Endothelial cell of umbilical vein (primary cell): ENCODE measurements around the gene CELF1. TPM values are rescaled to one million over a fixed set of nuclear protein-coding genes. Genes with fewer than 3 reads are reported as not detected.

Source experiments
- BruUV-seq: library from RNA; stranded (reverse); fragments of 400-500 nt; replicated peaks from 2 replicates; lab custom pipeline; 2021; lab: Mats Ljungman, UMichigan
- CTCF ChIA-PET: fragments of 300-600, 350-600 bp; sonication (Branson Sonifier 250); formaldehyde crosslinking; loops from one replicate; lab custom pipeline; 2021; ENCODE audit warnings: antibody characterized with exemption, inconsistent platforms; lab: Charles Lee
- POLR2A ChIA-PET: fragments of 300-600, 350-600 bp; sonication (Branson Sonifier 250); formaldehyde crosslinking; loops from one replicate; lab custom pipeline; 2021; ENCODE audit warnings: antibody characterized with exemption, inconsistent platforms; lab: Charles Lee
- DNase-seq: peaks from one replicate; pipeline ENCODE4 v3.0.0-alpha.2; 2011; ENCODE audit warnings: low read depth, low spot score
- FAIRE-seq: peaks from 2 replicates; lab custom pipeline; 2011; peaks lifted over from hg19 to GRCh38; lab: Jason Lieb, UNC
- H2AFZ ChIP-seq: 2 replicates; pipeline ENCODE4 v1.6.0; 2012; ENCODE audit warnings: low read depth, low read length, control low read depth, inconsistent platforms
- H3K27ac ChIP-seq: 2 replicates; pipeline ENCODE4 v1.5.1; 2011; ENCODE audit warnings: low read depth, mild to moderate bottlenecking, control low read depth, low read length, moderate library complexity; ENCODE audit not compliant: insufficient read depth
- H3K27me3 ChIP-seq, 2 experiments: 2 replicates each; pipeline versions ENCODE4 v1.6.0 to v1.6.1; 2011; ENCODE audit warnings: low read length in 2 of 2, mixed read lengths in 1 of 2; ENCODE audit not compliant: control insufficient read depth in 2 of 2, insufficient read depth in 2 of 2
- H3K36me3 ChIP-seq, 2 experiments: 2 replicates in 1 of 2; 3 replicates in 1 of 2; pipeline ENCODE4 v1.5.1; 2011; ENCODE audit warnings: low read length in 2 of 2, mild to moderate bottlenecking in 1 of 2, moderate library complexity in 1 of 2; ENCODE audit not compliant: control insufficient read depth in 2 of 2, insufficient read depth in 2 of 2; ENCODE audit errors: extremely low read depth in 1 of 2
- H3K4me1 ChIP-seq: 3 replicates; pipeline ENCODE4 v1.5.1; 2011; ENCODE audit warnings: mild to moderate bottlenecking, low read length; ENCODE audit not compliant: control insufficient read depth, insufficient read depth; ENCODE audit errors: extremely low read depth
- H3K4me2 ChIP-seq: 2 replicates; pipeline ENCODE4 v1.6.1; 2011; ENCODE audit warnings: low read length, control low read depth, mixed read lengths; ENCODE audit not compliant: insufficient read depth
- H3K4me3 ChIP-seq, 3 experiments: fragments of 200-600 bp in 1 of 3; sonication (generic), shearing (Covaris generic) in 1 of 3; replicated peaks in 1 of 3; 2 replicates each; pipeline ENCODE4 v1.5.1; 2011 to 2016; ENCODE audit warnings: control low read depth in 3 of 3, low read length in 3 of 3, mild to moderate bottlenecking in 2 of 3, inconsistent platforms in 1 of 3, low read depth in 1 of 3, moderate library complexity in 1 of 3; ENCODE audit not compliant: insufficient read depth in 1 of 3
- H3K79me2 ChIP-seq: 2 replicates; pipeline ENCODE4 v1.6.0; 2012; ENCODE audit warnings: low read length, inconsistent platforms; ENCODE audit not compliant: control insufficient read depth, insufficient read depth
- H3K9ac ChIP-seq: replicated peaks from 2 replicates; pipeline ENCODE3; 2011; ENCODE audit warnings: low read length, control low read depth; ENCODE audit not compliant: insufficient read depth; ENCODE audit errors: extremely low read depth
- H3K9me1 ChIP-seq: replicated peaks from 3 replicates; pipeline ENCODE4 v1.6.0; 2011; ENCODE audit warnings: mild to moderate bottlenecking, low read length; ENCODE audit not compliant: control insufficient read depth, insufficient read depth; ENCODE audit errors: extremely low read depth
- H3K9me3 ChIP-seq: replicated peaks from 2 replicates; pipeline ENCODE4 v1.5.1; 2012; ENCODE audit warnings: low read length, inconsistent platforms; ENCODE audit not compliant: control insufficient read depth, insufficient read depth
- H4K20me1 ChIP-seq: replicated peaks from 2 replicates; pipeline ENCODE3; 2011; ENCODE audit warnings: mild to moderate bottlenecking, low read length; ENCODE audit not compliant: control insufficient read depth, insufficient read depth; ENCODE audit errors: extremely low read depth
- EZH2 ChIP-seq: IDR thresholded peaks from 2 replicates; pipeline ENCODE4 v1.6.1; 2012; ENCODE audit warnings: borderline replicate concordance, low read depth, mild to moderate bottlenecking, moderate library complexity, low read length, inconsistent platforms; ENCODE audit not compliant: severe bottlenecking
- FOS ChIP-seq: IDR thresholded peaks from 2 replicates; pipeline ENCODE4 v1.6.1; 2011; ENCODE audit warnings: mild to moderate bottlenecking, low read length, moderate library complexity, borderline replicate concordance; ENCODE audit not compliant: insufficient read depth
- GATA2 ChIP-seq: IDR thresholded peaks from 2 replicates; pipeline ENCODE4 v1.7.0; 2011; ENCODE audit warnings: low read depth, mild to moderate bottlenecking, moderate library complexity, mixed read lengths, low read length; ENCODE audit not compliant: insufficient read length, insufficient read depth
- JUN ChIP-seq: IDR thresholded peaks from 2 replicates; pipeline ENCODE4 v1.6.1; 2011; ENCODE audit warnings: borderline replicate concordance, low read depth; ENCODE audit not compliant: insufficient read length, insufficient read depth
- MYC ChIP-seq: IDR thresholded peaks from one replicate; pipeline ENCODE4 v1.6.1; 2011; ENCODE audit warnings: mild to moderate bottlenecking, low read depth, low read length
- POLR2A ChIP-seq: IDR thresholded peaks from 2 replicates; pipeline ENCODE4 v1.6.1; 2012; ENCODE audit warnings: low read depth, mild to moderate bottlenecking, control low read depth, low read length
- POLR2AphosphoS5 ChIP-seq: IDR thresholded peaks from 2 replicates; pipeline ENCODE4 v1.6.1; 2012; ENCODE audit warnings: low read depth, mild to moderate bottlenecking, control low read depth, low read length, moderate library complexity; ENCODE audit not compliant: insufficient read depth
- dilution Hi-C: fragments of 300-500 bp; cut with MboI; formaldehyde crosslinking; loops from one replicate; pipeline ENCODE4 v1.15.0; 2019; ENCODE audit warnings: low sequenced_read_pairs; ENCODE audit not compliant: extremely low pct_ligation_motif_present
- intact Hi-C: fragments of 100-400 bp; cut with micrococcal nuclease; formaldehyde crosslinking; loops from one replicate; pipeline ENCODE4 v1.10.0; 2022
- polyA plus RNA-seq, 4 experiments: library from polyadenylated mRNA; depleted of rRNA in 3 of 4; stranded (reverse) in 3 of 4; unstranded in 1 of 4; fragments of >200 nt; gene quantifications; 2 replicates each; pipeline versions ENCODE4 v1.2.1 to v1.2.3, GENCODE V29; 2011 to 2012; ENCODE audit warnings: missing spikeins in 1 of 4
- total RNA-seq: library from RNA; stranded (reverse); gene quantifications from 2 replicates; pipeline ENCODE4 v1.2.3, GENCODE V29; 2021
- TF ChIP-seq, protein P1 (sequence below): IDR thresholded peaks from 2 replicates; pipeline ENCODE4 v1.6.1; 2011; ENCODE audit not compliant: insufficient read depth, insufficient read length
- TF ChIP-seq, protein P2 (sequence below), 2 donors: IDR thresholded peaks; 1 replicate in 1 of 2; 2 replicates in 1 of 2; pipeline ENCODE4 v1.5.1; 2011; ENCODE audit warnings: low read length in 2 of 2, mild to moderate bottlenecking in 2 of 2, moderate library complexity in 2 of 2, control low read depth in 1 of 2, inconsistent platforms in 1 of 2, low read depth in 1 of 2; ENCODE audit not compliant: insufficient read depth in 1 of 2; ENCODE audit errors: extremely low read depth in 1 of 2

The CELF1 gene
- total and polyA plus RNA-seq, 2 donors (not counting 3 experiments of a cell fraction or from before 2014, with no cell fraction given) = 66.3 to 120 TPM

DNA sequence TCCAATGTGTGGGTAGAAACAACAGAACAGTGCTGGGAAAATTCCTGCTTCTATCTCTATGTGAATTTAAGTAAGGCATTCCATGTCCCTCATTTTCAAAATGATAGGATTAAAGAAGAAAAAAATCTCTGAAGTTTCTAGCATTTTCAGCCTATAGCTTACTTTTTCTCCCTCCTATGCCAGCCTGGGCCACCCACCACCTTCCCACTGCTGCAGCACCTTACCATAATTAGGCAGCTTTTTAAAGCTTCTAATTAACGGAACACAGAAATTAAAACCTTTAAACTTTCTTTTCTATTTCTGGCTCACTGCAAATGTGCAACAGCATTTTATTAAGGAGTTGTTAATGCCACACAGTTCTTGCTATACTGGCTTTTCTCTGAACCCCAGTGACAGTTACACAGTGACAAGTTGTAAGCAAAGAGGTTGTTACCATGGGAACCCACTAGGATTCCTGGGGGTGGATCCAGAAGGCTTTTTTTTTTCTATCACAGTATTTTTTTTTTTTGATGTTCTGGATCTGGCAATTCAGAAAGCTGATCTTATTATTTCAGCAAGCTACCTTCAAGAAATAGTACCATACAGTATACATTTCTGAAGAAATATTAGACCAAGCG lies 20.2 kb downstream of the CELF1 start:
- intact Hi-C loops (no loop called here), dilution Hi-C loops (no loop called here)
- Histone ChIP-seq H3K36me3 (no peaks in the 10 kb centered on the region), H3K4me1 (no peaks in the 10 kb centered on the region), H3K27ac (no peak overlapping the region), H3K79me2 (peaks cover 100% of the 10 kb centered on the region), H3K9me3 (no peaks in the 10 kb centered on the region), H3K4me2 (no peak overlapping the region), H4K20me1 (peaks cover 10% of the 10 kb centered on the region), H3K27me3 (no peaks in the 10 kb centered on the region), H3K9me1 (no peaks in the 10 kb centered on the region), H3K9ac (no peak overlapping the region), H3K4me3 (no peak overlapping the region), H2AFZ (no peak overlapping the region)
- POLR2A ChIA-PET = no interaction called here
- no TSS peak for BruUV-seq
- TF ChIP-seq, protein P1, sequence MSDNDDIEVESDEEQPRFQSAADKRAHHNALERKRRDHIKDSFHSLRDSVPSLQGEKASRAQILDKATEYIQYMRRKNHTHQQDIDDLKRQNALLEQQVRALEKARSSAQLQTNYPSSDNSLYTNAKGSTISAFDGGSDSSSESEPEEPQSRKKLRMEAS = no peak
- TF ChIP-seq GATA2 (no peak), POLR2AphosphoS5 (no peak), FOS (no peak), JUN (no peak), POLR2A (no peak), EZH2 (no peak), MYC (no peak)
- TF ChIP-seq, protein P2, sequence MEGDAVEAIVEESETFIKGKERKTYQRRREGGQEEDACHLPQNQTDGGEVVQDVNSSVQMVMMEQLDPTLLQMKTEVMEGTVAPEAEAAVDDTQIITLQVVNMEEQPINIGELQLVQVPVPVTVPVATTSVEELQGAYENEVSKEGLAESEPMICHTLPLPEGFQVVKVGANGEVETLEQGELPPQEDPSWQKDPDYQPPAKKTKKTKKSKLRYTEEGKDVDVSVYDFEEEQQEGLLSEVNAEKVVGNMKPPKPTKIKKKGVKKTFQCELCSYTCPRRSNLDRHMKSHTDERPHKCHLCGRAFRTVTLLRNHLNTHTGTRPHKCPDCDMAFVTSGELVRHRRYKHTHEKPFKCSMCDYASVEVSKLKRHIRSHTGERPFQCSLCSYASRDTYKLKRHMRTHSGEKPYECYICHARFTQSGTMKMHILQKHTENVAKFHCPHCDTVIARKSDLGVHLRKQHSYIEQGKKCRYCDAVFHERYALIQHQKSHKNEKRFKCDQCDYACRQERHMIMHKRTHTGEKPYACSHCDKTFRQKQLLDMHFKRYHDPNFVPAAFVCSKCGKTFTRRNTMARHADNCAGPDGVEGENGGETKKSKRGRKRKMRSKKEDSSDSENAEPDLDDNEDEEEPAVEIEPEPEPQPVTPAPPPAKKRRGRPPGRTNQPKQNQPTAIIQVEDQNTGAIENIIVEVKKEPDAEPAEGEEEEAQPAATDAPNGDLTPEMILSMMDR (IDR thresholded peaks at IDR 0.05; ENCODE audit: extremely low read depth in 1 of 2, insufficient read depth in 1 of 2, low read depth in 1 of 2, low read length in 2 of 2) = no peak
- no peak for FAIRE-seq
- CTCF ChIA-PET = interaction anchor here (1.0 to 1.5 kb wide), 2 partner anchors 8 to 19 kb away, joined by 3 to 4 read pairs; no protein-coding TSS in a partner anchor
- DNase-seq = no peak
